Stimulated activated CD4-positive, alpha-beta T cell treated with anti-CD3 and anti-CD28 coated beads, Interleukin-1b, Interleukin-23, amount 100 ng/mL, for 4 hours (primary cell): ENCODE results near the gene KIF9.
"Not testable (repeated sequence)": the region's sequence is repeated elsewhere in the genome, so short reads cannot be mapped to it uniquely, and the experiment has no call there.

Source experiments
- DNase-seq, 2 donors: peaks; one replicate each; pipeline ENCODE4 v3.0.0-alpha.2; 2020; ENCODE audit warnings: low read depth in 2 of 2

KIF9 gene

GRCh38 chr3:47295322-47295721, 12.7 kb upstream of the KIF9 start:
- DNase-seq: no peak

- DNase-seq: no peak
These were observed 11.8 kb upstream of the KIF9 start for GRCh38 chr3:47294392-47294791.

GRCh38 chr3:47293822-47294221, 11.2 kb upstream of the KIF9 start:
- no peak for DNase-seq

- DNase-seq: not testable (repeated sequence)
These were observed 9.3 kb upstream of the KIF9 start for GRCh38 chr3:47291754-47292420.

- no peak for DNase-seq
These were observed 8.7 kb upstream of the KIF9 start for GRCh38 chr3:47291158-47291753.

GRCh38 chr3:47288966-47289910, 6.6 kb upstream of the KIF9 start:
- no peak for DNase-seq

GRCh38 chr3:47283591-47284364, 1.2 kb upstream of the KIF9 start:
- peak in 1 of 2 donors; percentile 15 for DNase-seq

GRCh38 chr3:47283193-47283537, 566 bp upstream of the KIF9 start:
- peak in 1 of 2 donors; percentile 10 for DNase-seq

GRCh38 chr3:47280519-47280918, 2.1 kb downstream of the KIF9 start:
- DNase-seq: no peak

- DNase-seq: no peak
These were observed 6.0 kb downstream of the KIF9 start for GRCh38 chr3:47276558-47276957.

- no peak for DNase-seq
These were observed 7.9 kb downstream of the KIF9 start for GRCh38 chr3:47274652-47275051.

- DNase-seq: no peak
These were observed 9.0 kb downstream of the KIF9 start for GRCh38 chr3:47273564-47273963.

- no peak for DNase-seq
These were observed 12.1 kb downstream of the KIF9 start for GRCh38 chr3:47270526-47270925.

GRCh38 chr3:47267490-47267824, 15.1 kb downstream of the KIF9 start:
- no peak for DNase-seq

- peak; percentile 14 to 30 for DNase-seq
These were observed 15.7 kb downstream of the KIF9 start for GRCh38 chr3:47266709-47267489.

GRCh38 chr3:47265725-47266428, 16.7 kb downstream of the KIF9 start:
- no peak for DNase-seq

GRCh38 chr3:47265008-47265407, 17.6 kb downstream of the KIF9 start:
- no peak for DNase-seq

GRCh38 chr3:47261301-47261700, 21.3 kb downstream of the KIF9 start:
- no peak for DNase-seq

- no peak for DNase-seq
These were observed 22.0 kb downstream of the KIF9 start for GRCh38 chr3:47260605-47261004.

- DNase-seq: no peak
These were observed 23.5 kb downstream of the KIF9 start for GRCh38 chr3:47259114-47259513.

- not testable (repeated sequence) for DNase-seq
These were observed 26.3 kb downstream of the KIF9 start for GRCh38 chr3:47256331-47256730.
